ENCODE results near the gene ANAPC5.
"Not testable (repeated sequence)": the region's sequence is repeated elsewhere in the genome, so short reads cannot be mapped to it uniquely, and the experiment has no call there.

Gene ANAPC5

DNA sequence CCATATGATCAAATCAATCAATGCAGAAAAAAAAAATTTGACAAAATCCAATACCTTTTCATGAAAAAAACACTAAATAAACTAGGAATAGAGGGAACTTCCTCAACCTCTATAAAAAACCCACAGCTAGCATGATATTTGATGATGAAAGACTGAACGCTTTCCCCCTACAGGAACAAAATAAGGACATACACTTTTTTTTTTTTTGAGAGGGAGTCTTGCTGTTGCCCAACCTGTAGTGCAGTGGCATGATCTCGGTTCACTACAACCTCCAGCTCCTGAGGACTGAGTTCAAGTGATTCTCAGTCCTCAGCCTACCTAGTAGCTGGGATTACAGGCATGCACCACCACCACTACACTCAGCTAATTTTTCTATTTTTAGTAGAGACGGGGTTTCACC lies 37.8 kb downstream of the ANAPC5 start:
- TF ChIP-seq, protein P1, sequence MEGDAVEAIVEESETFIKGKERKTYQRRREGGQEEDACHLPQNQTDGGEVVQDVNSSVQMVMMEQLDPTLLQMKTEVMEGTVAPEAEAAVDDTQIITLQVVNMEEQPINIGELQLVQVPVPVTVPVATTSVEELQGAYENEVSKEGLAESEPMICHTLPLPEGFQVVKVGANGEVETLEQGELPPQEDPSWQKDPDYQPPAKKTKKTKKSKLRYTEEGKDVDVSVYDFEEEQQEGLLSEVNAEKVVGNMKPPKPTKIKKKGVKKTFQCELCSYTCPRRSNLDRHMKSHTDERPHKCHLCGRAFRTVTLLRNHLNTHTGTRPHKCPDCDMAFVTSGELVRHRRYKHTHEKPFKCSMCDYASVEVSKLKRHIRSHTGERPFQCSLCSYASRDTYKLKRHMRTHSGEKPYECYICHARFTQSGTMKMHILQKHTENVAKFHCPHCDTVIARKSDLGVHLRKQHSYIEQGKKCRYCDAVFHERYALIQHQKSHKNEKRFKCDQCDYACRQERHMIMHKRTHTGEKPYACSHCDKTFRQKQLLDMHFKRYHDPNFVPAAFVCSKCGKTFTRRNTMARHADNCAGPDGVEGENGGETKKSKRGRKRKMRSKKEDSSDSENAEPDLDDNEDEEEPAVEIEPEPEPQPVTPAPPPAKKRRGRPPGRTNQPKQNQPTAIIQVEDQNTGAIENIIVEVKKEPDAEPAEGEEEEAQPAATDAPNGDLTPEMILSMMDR (IDR thresholded peaks at IDR 0.05; ENCODE audit: control insufficient read depth, extremely low read depth, insufficient read depth), result no peak
- no peak for DNase-seq (ENCODE audit: low read depth)

DNA sequence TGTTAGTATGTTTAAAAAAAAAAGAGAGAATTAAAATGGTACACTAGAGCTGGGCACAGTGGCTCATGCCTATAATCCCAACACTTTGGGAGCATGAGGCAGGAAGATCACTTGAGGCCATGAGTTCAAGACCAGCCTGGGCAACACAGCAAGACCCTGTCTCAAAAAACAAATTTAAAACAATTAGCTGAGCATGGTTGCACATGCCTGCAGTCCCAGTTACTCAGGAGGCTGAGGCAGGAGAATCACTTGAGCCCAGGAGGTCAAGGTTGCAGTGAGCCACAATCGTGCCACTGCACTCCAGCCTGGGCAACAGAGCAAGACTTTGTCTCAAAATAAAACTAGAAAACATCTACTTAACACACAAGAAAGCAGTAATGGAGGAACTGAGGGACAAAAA lies 42.0 kb downstream of the ANAPC5 start:
- not testable (repeated sequence) for H3K4me3 ChIP-seq (ENCODE audit: low read depth, low read length); DNase-seq (ENCODE audit: low read depth)

More for the DNA sequence above, 37.8 kb downstream of the ANAPC5 start:
- H3K4me3 ChIP-seq (ENCODE audit: low read depth, low read length), result no peak overlapping the region

DNA sequence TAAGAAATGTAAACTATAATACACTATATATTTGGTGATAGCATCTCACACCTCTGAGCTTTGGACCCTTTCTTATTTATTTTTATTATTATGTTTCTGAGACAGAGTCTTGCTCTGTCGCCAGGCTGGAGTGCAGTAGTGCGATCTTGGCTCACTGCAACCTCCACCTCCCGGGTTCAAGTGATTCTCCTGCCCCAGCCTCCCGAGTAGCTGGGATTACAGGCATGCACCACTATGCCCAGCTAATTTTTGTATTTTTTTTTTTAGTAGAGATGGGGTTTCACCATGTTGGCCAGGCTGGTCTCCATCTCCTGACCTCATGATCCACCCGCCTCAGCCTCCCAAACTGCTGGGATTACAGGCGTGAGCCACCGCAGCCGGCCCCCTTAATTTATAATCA lies 44.8 kb downstream of the ANAPC5 start:
- not testable (repeated sequence) for H3K4me3 ChIP-seq (ENCODE audit: low read depth, low read length); DNase-seq (ENCODE audit: low read depth)

DNA sequence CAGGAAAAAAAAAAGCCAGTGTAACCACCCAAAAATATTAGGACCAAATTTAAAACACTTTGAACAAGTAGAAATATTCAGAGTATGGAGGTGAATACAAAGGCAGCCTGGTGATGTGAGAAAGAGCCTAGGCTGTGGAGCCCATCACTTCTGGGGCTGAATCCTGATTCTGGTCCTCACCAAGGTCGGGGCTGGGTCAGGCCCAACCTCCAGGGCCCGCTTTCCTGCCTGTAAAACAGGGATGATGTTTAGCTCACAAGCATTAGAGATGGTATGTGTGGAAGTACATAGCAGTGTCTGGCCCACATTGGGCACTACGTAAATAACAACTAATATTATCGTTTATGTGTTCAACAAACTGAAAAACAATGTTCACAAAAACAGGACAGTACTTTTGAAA lies 47.9 kb downstream of the ANAPC5 start:
- no peak for DNase-seq (ENCODE audit: low read depth)
- H3K4me3 ChIP-seq (ENCODE audit: low read depth, low read length), result no peak overlapping the region
- TF ChIP-seq, protein P1 (IDR thresholded peaks at IDR 0.05; ENCODE audit: control insufficient read depth, extremely low read depth, insufficient read depth), result no peak

DNA sequence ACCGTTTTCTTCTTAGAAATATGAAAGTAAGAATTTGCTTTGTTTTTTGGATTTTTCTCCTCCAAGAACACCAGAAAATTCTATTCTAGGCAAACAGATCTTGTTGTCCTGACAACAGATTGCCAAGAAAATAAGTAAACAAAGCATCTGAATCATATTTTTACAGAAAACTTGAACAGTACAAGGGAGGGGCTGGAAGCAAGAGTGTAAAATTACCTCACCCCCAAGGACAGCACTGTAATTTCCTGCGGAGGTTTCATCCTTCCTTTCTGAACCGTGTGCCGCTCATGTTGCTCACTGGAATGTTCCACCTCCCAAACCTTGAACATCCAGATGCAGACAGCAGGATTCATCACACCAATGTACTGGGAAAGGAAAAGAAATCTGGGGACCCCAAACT lies 50.3 kb downstream of the ANAPC5 start:
- no peak for DNase-seq (ENCODE audit: low read depth)
- H3K4me3 ChIP-seq (ENCODE audit: low read depth, low read length), result no peak overlapping the region
- TF ChIP-seq, protein P1 (IDR thresholded peaks at IDR 0.05; ENCODE audit: control insufficient read depth, extremely low read depth, insufficient read depth), result no peak

DNA sequence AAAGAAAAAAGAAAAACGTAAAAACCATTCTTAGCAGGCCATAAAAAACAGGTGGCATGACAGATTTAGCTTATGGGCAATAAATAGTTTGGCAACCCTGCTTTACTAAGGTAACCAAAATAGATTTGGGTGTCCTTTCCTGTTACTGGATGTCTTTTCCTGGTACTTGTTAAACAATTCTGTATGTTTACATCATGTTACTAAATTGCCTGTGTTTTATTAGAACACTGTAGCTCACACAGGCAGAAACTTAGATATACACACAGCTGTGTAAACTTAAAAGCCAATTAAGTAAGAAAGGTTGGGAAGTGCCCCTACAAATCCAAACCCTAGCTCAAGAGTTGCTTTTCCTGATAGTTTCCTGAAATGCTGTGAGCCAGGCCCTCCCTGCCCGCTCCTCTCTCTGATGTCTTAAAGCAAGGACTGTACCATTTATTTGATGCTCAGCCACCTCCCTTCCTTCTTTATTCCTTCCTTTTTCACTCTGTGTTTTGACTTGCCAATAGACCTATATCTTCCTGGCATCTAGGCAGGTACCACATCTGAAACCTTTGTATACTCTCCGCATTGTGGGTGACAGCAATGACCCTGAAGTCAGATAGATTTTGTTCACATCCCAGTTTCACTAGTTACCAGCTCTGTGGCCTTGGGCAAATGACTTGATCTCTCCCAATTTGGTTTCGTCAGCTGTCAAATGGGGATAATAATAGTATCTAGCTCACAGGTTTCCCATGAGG lies 52.0 kb downstream of the ANAPC5 start:
- H3K4me3 ChIP-seq (ENCODE audit: low read depth, low read length), result peak overlapping the region; percentile 19; the same call in 1 of the 2 replicates
- peak; percentile 98 for DNase-seq (ENCODE audit: low read depth)
- TF ChIP-seq, protein P1 (IDR thresholded peaks at IDR 0.05; ENCODE audit: control insufficient read depth, extremely low read depth, insufficient read depth), result no peak

DNA sequence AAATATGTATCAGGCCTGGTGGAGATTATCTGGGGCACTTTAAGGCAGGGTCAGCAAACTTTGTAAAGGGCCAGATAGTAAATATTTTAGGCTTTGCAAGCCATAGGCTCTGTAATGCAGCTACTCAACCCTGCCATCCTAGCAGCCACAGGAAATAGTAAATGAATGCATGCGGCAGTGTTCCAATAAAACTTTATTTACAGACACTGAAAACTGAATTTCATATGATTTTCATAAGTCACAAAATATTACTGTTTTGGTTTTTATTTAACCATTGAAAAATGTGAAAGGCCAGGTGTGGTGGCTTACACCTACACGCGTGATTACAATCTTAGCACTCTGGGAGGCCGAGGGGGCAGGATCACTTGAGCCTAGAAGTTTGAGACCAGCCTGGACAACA lies 52.5 kb downstream of the ANAPC5 start:
- TF ChIP-seq, protein P1 (IDR thresholded peaks at IDR 0.05; ENCODE audit: control insufficient read depth, extremely low read depth, insufficient read depth), result no peak
- 0 out of 2 replicates have a peak overlapping the region, but pooled peaks have one; percentile 5 for H3K4me3 ChIP-seq (ENCODE audit: low read depth, low read length)
- DNase-seq (ENCODE audit: low read depth), result no peak

DNA sequence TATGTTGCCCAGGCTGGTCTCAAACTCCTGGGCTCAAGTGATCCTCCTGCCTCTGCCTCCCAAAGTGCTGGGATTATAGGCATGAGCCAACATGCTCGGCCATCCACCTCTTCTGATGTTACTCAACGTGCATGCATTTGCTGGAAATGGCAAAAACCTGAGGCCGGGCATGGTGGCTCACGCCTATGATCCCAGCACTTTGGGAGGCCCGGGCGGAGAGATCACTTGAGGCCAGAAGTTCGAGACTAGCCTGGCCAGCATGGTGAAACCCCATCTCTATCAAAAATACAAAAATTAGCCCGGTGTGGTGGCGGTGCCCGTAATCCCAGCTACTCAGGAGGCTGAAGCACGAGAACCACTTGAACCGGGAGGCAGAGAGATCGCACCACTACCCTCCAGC lies 53.8 kb downstream of the ANAPC5 start:
- not testable (repeated sequence) for H3K4me3 ChIP-seq (ENCODE audit: low read depth, low read length); DNase-seq (ENCODE audit: low read depth)

Data from LNCaP clone FGC (cell line).